Measurements from ENCODE around the gene PHOSPHO1. TPM values are rescaled to one million over a fixed set of nuclear protein-coding genes. Genes with fewer than 3 reads are reported as not detected.

The PHOSPHO1 gene
- total RNA-seq, 4 donors from 2014 or later = not detected

- no peaks in the 10 kb centered on the region for H3K36me3 ChIP-seq
- H3K4me3 ChIP-seq = no peak overlapping the region
- TF ChIP-seq, protein P1, sequence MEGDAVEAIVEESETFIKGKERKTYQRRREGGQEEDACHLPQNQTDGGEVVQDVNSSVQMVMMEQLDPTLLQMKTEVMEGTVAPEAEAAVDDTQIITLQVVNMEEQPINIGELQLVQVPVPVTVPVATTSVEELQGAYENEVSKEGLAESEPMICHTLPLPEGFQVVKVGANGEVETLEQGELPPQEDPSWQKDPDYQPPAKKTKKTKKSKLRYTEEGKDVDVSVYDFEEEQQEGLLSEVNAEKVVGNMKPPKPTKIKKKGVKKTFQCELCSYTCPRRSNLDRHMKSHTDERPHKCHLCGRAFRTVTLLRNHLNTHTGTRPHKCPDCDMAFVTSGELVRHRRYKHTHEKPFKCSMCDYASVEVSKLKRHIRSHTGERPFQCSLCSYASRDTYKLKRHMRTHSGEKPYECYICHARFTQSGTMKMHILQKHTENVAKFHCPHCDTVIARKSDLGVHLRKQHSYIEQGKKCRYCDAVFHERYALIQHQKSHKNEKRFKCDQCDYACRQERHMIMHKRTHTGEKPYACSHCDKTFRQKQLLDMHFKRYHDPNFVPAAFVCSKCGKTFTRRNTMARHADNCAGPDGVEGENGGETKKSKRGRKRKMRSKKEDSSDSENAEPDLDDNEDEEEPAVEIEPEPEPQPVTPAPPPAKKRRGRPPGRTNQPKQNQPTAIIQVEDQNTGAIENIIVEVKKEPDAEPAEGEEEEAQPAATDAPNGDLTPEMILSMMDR (IDR thresholded peaks at IDR 0.05) = no peak
- no peak for TF ChIP-seq EP300 (IDR thresholded peaks at IDR 0.05; ENCODE audit: low read depth)
- no peak for TF ChIP-seq POLR2AphosphoS5 (IDR thresholded peaks at IDR 0.05)
- no peak for TF ChIP-seq POLR2A (IDR thresholded peaks at IDR 0.05)
- in situ Hi-C loops (cut with MboI; ENCODE audit: low pct_ligation_motif_present in 1 of 4, low pct_unique_long_range_greater_than_20kb in 1 of 4, low sequenced_read_pairs in 3 of 4) (loop anchor here in 2 of 4 donors (5.0 kb wide), 2 partner anchors 43 to 48 kb away; no protein-coding TSS in a partner anchor), intact Hi-C loops (cut with DNase I; ENCODE audit: low total_unique reads) (no loop called here)
- no peak for DNase-seq
- H3K27me3 ChIP-seq = peaks cover 53% of the 10 kb centered on the region
- peaks cover 22 to 34% (median 27%) of the 10 kb centered on the region in 4 donors for H3K4me1 ChIP-seq
- H3K27ac ChIP-seq = no peak overlapping the region
- 75 to 77% methylated on average over 6 to 8 of the region's 8 CpGs for WGBS, 2 donors (ENCODE audit: low coverage in 1 of 2)
- H3K9me3 ChIP-seq = no peaks in the 10 kb centered on the region
Measured at GRCh38 chr17:49225554-49226236, 4.9 kb downstream of the PHOSPHO1 start.

GRCh38 chr17:49224997-49225337 lies 5.6 kb downstream of the PHOSPHO1 start:
- no peak for TF ChIP-seq POLR2AphosphoS5 (IDR thresholded peaks at IDR 0.05)
- TF ChIP-seq EP300 (IDR thresholded peaks at IDR 0.05; ENCODE audit: low read depth) = no peak
- TF ChIP-seq, protein P1 (IDR thresholded peaks at IDR 0.05) = no peak
- TF ChIP-seq POLR2A (IDR thresholded peaks at IDR 0.05) = no peak
- in situ Hi-C loops (cut with MboI; ENCODE audit: low pct_ligation_motif_present in 1 of 4, low pct_unique_long_range_greater_than_20kb in 1 of 4, low sequenced_read_pairs in 3 of 4) = loop anchor here in 2 of 4 donors (5.0 kb wide), 2 partner anchors 43 to 48 kb away; no protein-coding TSS in a partner anchor
- no peak overlapping the region for H3K27ac ChIP-seq
- no peaks in the 10 kb centered on the region for H3K36me3 ChIP-seq
- no peaks in the 10 kb centered on the region for H3K9me3 ChIP-seq
- peaks cover 17 to 28% (median 20%) of the 10 kb centered on the region in 4 donors for H3K4me1 ChIP-seq
- no peak for DNase-seq
- peak overlapping the region in 2 of 4 donors; percentile 22 to 25 for H3K4me3 ChIP-seq
- WGBS, 2 donors (ENCODE audit: low coverage in 1 of 2) = 52% methylated on average over 8 of the region's 11 CpGs; no CpG with 5 or more reads in 1 of the 2 donors
- intact Hi-C loops (cut with DNase I; ENCODE audit: low total_unique reads) = loop anchor here (5.0 kb wide), 1 partner anchor 43 kb away; no protein-coding TSS in a partner anchor
- H3K27me3 ChIP-seq = peaks cover 49% of the 10 kb centered on the region

DNA sequence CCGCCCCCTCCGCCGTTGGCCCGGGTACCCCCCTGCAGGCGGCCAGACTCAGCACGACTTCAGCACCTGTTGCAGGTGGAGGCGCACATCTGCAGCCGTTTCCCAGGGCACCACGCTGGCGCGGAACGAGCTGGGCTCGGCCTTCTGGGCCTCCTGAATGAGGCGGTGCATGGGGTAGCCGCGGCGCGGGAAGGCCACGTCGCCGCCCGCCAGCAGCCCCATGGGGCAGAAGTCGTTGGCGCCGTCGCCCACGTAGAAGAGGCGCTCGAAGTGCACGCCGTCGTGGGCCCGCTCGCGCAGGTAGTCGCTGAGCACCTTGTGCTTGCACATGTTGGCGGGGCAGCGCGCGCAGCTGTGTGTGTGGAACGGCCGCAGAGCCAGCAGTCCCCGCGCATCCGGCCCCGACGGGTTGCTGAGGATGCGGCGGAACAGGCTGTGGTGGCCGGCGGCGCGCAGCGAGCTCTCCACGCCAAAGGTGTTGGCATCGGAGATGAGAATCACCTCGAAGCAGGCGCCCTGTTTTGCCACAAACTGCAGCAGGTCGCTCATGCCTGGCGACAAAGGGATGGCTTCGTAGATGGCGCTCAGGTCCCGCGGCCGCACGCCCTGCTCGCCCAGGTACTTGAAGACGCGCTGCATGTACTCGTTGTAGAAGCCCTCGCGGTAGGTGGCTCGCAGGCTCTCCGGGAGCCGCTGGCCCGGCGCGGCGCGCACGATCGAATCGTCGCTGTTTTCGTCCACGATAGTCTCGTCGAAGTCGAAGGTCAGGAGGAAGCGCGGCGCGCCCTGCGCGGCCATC lies 6.2 kb downstream of the PHOSPHO1 start:
- DNase-seq = peak; percentile 52
- WGBS, 2 donors (ENCODE audit: low coverage in 1 of 2) = 12% methylated on average over 35 of the region's 95 CpGs; no CpG with 5 or more reads in 1 of the 2 donors
- H3K27ac ChIP-seq = no peak overlapping the region
- no peak for TF ChIP-seq EP300 (IDR thresholded peaks at IDR 0.05; ENCODE audit: low read depth)
- H3K36me3 ChIP-seq = no peaks in the 10 kb centered on the region
- peaks cover 44% of the 10 kb centered on the region for H3K27me3 ChIP-seq
- H3K4me1 ChIP-seq = peaks cover 12 to 29% (median 17%) of the 10 kb centered on the region in 4 donors
- H3K4me3 ChIP-seq = peak overlapping the region in 3 of 4 donors; percentile 7 to 25 (median 22)
- H3K9me3 ChIP-seq = no peaks in the 10 kb centered on the region
- in situ Hi-C loops (cut with MboI; ENCODE audit: low pct_ligation_motif_present in 1 of 4, low pct_unique_long_range_greater_than_20kb in 1 of 4, low sequenced_read_pairs in 3 of 4) (no loop called here), intact Hi-C loops (cut with DNase I; ENCODE audit: low total_unique reads) (loop anchor here (5.0 kb wide), 1 partner anchor 42 kb away; no protein-coding TSS in a partner anchor)

GRCh38 chr17:49223517-49224197 lies 6.9 kb downstream of the PHOSPHO1 start:
- intact Hi-C loops (cut with DNase I; ENCODE audit: low total_unique reads) (loop anchor here (5.0 kb wide), 1 partner anchor 41 kb away; no protein-coding TSS in a partner anchor), in situ Hi-C loops (cut with MboI; ENCODE audit: low pct_ligation_motif_present in 1 of 4, low pct_unique_long_range_greater_than_20kb in 1 of 4, low sequenced_read_pairs in 3 of 4) (no loop called here)
- peak overlapping the region in 3 of 4 donors; percentile 7 to 25 (median 22) for H3K4me3 ChIP-seq
- WGBS, 2 donors (ENCODE audit: low coverage in 1 of 2) = 2 to 20% methylated on average over 1 to 27 of the region's 31 CpGs
- no peaks in the 10 kb centered on the region for H3K9me3 ChIP-seq
- peak; percentile 73 for DNase-seq
- TF ChIP-seq, protein P1 (IDR thresholded peaks at IDR 0.05) = peak; percentile 82 to 92 (median 88)
- TF ChIP-seq POLR2AphosphoS5 (IDR thresholded peaks at IDR 0.05) = no peak
- H3K36me3 ChIP-seq = no peaks in the 10 kb centered on the region
- H3K4me1 ChIP-seq = peaks cover 12 to 34% (median 17%) of the 10 kb centered on the region in 4 donors
- H3K27ac ChIP-seq = no peak overlapping the region
- peaks cover 39% of the 10 kb centered on the region for H3K27me3 ChIP-seq

All from transverse colon (tissue), 4 donors.